ENCODE measurements around the gene WDR73.

DNA sequence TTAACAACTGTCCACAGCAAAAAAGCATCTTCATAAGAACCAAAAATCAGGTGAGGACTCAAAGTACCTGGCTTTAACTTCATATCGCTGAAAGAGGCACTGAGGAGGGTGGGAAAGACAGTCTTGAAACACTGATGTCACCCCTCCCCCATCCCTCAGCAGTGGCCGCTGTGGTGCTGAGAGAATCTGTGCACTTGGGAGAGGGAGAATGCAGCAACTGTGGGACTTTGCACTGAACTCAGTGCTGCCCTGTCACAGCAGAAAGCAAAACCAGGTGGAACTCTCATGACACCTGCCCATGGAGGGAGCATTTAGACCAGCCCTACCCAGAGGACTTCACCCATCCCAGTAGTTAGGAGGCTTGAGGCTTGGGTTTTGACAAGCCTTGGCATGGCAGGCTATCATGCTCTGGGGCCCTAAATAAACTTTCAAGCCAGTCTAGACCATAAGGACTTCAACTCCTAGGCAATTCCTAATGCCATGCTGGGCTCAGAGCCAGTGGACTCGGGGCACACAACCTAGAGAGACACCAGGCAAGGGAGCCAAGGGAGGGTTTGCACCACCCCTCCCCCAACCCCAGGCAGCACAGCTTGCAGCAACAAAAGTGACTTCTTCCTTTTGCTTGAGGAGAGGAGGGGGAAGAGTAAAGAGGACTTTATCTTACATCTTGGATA, 59.3 kb downstream of the WDR73 start:
- TF ChIP-seq POLR2A (IDR thresholded peaks at IDR 0.05; ENCODE audit: low read depth, low read length) (no peak), POLR2AphosphoS5 (IDR thresholded peaks at IDR 0.05; ENCODE audit: insufficient read depth, low read depth, low read length) (no peak), EZH2 (IDR thresholded peaks at IDR 0.05; ENCODE audit: borderline replicate concordance, low read depth, low read length, severe bottlenecking) (no peak)
- TF ChIP-seq, protein P1, sequence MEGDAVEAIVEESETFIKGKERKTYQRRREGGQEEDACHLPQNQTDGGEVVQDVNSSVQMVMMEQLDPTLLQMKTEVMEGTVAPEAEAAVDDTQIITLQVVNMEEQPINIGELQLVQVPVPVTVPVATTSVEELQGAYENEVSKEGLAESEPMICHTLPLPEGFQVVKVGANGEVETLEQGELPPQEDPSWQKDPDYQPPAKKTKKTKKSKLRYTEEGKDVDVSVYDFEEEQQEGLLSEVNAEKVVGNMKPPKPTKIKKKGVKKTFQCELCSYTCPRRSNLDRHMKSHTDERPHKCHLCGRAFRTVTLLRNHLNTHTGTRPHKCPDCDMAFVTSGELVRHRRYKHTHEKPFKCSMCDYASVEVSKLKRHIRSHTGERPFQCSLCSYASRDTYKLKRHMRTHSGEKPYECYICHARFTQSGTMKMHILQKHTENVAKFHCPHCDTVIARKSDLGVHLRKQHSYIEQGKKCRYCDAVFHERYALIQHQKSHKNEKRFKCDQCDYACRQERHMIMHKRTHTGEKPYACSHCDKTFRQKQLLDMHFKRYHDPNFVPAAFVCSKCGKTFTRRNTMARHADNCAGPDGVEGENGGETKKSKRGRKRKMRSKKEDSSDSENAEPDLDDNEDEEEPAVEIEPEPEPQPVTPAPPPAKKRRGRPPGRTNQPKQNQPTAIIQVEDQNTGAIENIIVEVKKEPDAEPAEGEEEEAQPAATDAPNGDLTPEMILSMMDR (IDR thresholded peaks at IDR 0.05; ENCODE audit: extremely low read depth in 1 of 2, insufficient read depth in 1 of 2, low read depth in 1 of 2, low read length in 2 of 2) = no peak
